HepG2 (cell line): ENCODE results near the gene DPAGT1. TPM values are rescaled to one million over a fixed set of nuclear protein-coding genes. Genes with fewer than 3 reads are reported as not detected.

Experiments used
- ASH2L ChIP-seq: fragments of 300-600, 200-600 bp; sonication (generic); IDR thresholded peaks from 2 replicates; pipeline ENCODE4 v1.7.0; 2017; ENCODE audit warnings: low read depth, mild to moderate bottlenecking, moderate library complexity, mixed read lengths, low read length; ENCODE audit not compliant: insufficient read length
- BCL3 ChIP-seq: sonication (generic); formaldehyde crosslinking; IDR thresholded peaks from 2 replicates; pipeline ENCODE4 v1.5.1; 2020; ENCODE audit warnings: mild to moderate bottlenecking, missing genetic modification reagents, moderate library complexity
- CREB1 ChIP-seq, 2 experiments: fragments of 450-650 bp in 1 of 2; IDR thresholded peaks; 2 replicates each; pipeline ENCODE4 v1.6.1; 2016 to 2017; ENCODE audit warnings: control low read depth in 1 of 2, mild to moderate bottlenecking in 1 of 2, missing compliant biosample characterization in 1 of 2, missing genetic modification characterization in 1 of 2
- FOXK1 ChIP-seq: sonication (generic); formaldehyde crosslinking; IDR thresholded peaks from 2 replicates; pipeline ENCODE4 v1.4.0; 2020; ENCODE audit warnings: low read depth, missing genetic modification reagents, borderline replicate concordance
- FOXO1 ChIP-seq: sonication (generic); formaldehyde crosslinking; IDR thresholded peaks from 2 replicates; pipeline ENCODE4 v1.4.0; 2020; ENCODE audit warnings: missing genetic modification reagents
- HNRNPUL1 ChIP-seq: fragments of 200-400 bp; formaldehyde crosslinking; IDR thresholded peaks from 2 replicates; pipeline ENCODE4 v1.6.1; 2017; ENCODE audit warnings: low read depth, mild to moderate bottlenecking, low read length, moderate library complexity
- LRRFIP1 ChIP-seq: sonication (generic); formaldehyde crosslinking; conservative IDR thresholded peaks from 2 replicates; pipeline ENCODE4 v1.4.0; 2020; ENCODE audit warnings: missing genetic modification reagents
- MAZ ChIP-seq, 2 experiments: sonication (generic) in 1 of 2; formaldehyde crosslinking in 1 of 2; IDR thresholded peaks; 2 replicates each; pipeline versions ENCODE4 v1.5.0 to v1.6.1; 2012 to 2020; ENCODE audit warnings: low read depth in 2 of 2, mild to moderate bottlenecking in 2 of 2, borderline replicate concordance in 1 of 2, improper control_type of control experiment in 1 of 2, low read length in 1 of 2, missing genetic modification reagents in 1 of 2, moderate library complexity in 1 of 2
- MED13 ChIP-seq: sonication (generic); formaldehyde crosslinking; IDR thresholded peaks from 2 replicates; pipeline ENCODE4 v1.5.0; 2020; ENCODE audit warnings: missing genetic modification reagents
- NFIB ChIP-seq: sonication (generic); formaldehyde crosslinking; IDR thresholded peaks from 2 replicates; pipeline ENCODE4 v1.9.0; 2021; ENCODE audit warnings: missing genetic modification reagents, mild to moderate bottlenecking, borderline replicate concordance
- PAXIP1 ChIP-seq: sonication (generic); formaldehyde crosslinking; conservative IDR thresholded peaks from 2 replicates; pipeline ENCODE4 v1.4.0; 2020; ENCODE audit warnings: mild to moderate bottlenecking, missing genetic modification reagents, moderate library complexity
- RBFOX2 ChIP-seq: fragments of 200-400 bp; formaldehyde crosslinking; IDR thresholded peaks from 2 replicates; pipeline ENCODE4 v1.6.1; 2017; ENCODE audit warnings: low read depth, mild to moderate bottlenecking, low read length
- SAP130 ChIP-seq: IDR thresholded peaks from 2 replicates; pipeline ENCODE4 v1.6.1; 2016; ENCODE audit warnings: low read depth
- SYNCRIP ChIP-seq: fragments of 200-400 bp; formaldehyde crosslinking; IDR thresholded peaks from 2 replicates; pipeline ENCODE4 v1.6.1; 2018; ENCODE audit warnings: mild to moderate bottlenecking, low read depth, low read length; ENCODE audit not compliant: insufficient read depth
- THYN1 ChIP-seq: sonication (generic); formaldehyde crosslinking; IDR thresholded peaks from 2 replicates; pipeline ENCODE4 v1.8.1; 2023; ENCODE audit warnings: low read depth, mild to moderate bottlenecking, moderate library complexity, missing genetic modification reagents, borderline replicate concordance
- ZBTB21 ChIP-seq: sonication (generic); formaldehyde crosslinking; IDR thresholded peaks from 2 replicates; pipeline ENCODE4 v1.4.0; 2020; ENCODE audit warnings: missing genetic modification reagents
- ZBTB43 ChIP-seq: sonication (generic); formaldehyde crosslinking; conservative IDR thresholded peaks from 2 replicates; pipeline ENCODE4 v1.4.0; 2020; ENCODE audit warnings: missing genetic modification reagents
- ZNF235 ChIP-seq: sonication (generic); formaldehyde crosslinking; IDR thresholded peaks from 2 replicates; pipeline ENCODE4 v1.8.1; 2023; ENCODE audit warnings: mild to moderate bottlenecking, missing genetic modification reagents, borderline replicate concordance
- ZNF333 ChIP-seq: sonication (generic); formaldehyde crosslinking; IDR thresholded peaks from 2 replicates; pipeline ENCODE4 v1.4.0; 2020; ENCODE audit warnings: mild to moderate bottlenecking, missing genetic modification reagents, borderline replicate concordance
- ZNF619 ChIP-seq: sonication (generic); formaldehyde crosslinking; IDR thresholded peaks from 2 replicates; pipeline ENCODE4 v1.4.0; 2020; ENCODE audit warnings: mild to moderate bottlenecking, missing genetic modification reagents
- ZNF737 ChIP-seq: sonication (generic); formaldehyde crosslinking; IDR thresholded peaks from 2 replicates; pipeline ENCODE4 v1.5.0; 2020; ENCODE audit warnings: missing genetic modification reagents, mild to moderate bottlenecking, borderline replicate concordance
- polyA plus RNA-seq, 8 experiments: library from polyadenylated mRNA; depleted of rRNA in 3 of 8; stranded (reverse) in 7 of 8; unstranded in 1 of 8; fragments of >200 nt; fragmentation: Illumina TruSeq in 4 of 8; extraction: Trizol in 4 of 8; gene quantifications; 2 replicates each; pipeline versions ENCODE4 v1.2.1 to v1.2.3, GENCODE V29; 2011 to 2016; ENCODE audit warnings: low read depth in 4 of 8, missing spikeins in 1 of 8, mixed read lengths in 1 of 8; ENCODE audit not compliant: insufficient read depth in 1 of 8
- total RNA-seq, 5 experiments: library from RNA; depleted of rRNA; stranded (reverse); fragments of >200 nt; fragmentation: Illumina TruSeq; extraction: Trizol; gene quantifications; 2 replicates each; pipeline ENCODE4 v1.2.3, GENCODE V29; 2016; ENCODE audit warnings: low read depth in 1 of 5

The DPAGT1 gene
- total and polyA plus RNA-seq, 2 of the 13 experiments (the other 11 are each of a cell fraction or from before 2014, with no cell fraction given), result 37.6 to 70.7 TPM

GRCh38 chr11:119121811-119122124, 20.1 kb upstream of the DPAGT1 start (continued):
- no peak for TF ChIP-seq ZNF619 (CRISPR knock-in tag)
- 0 out of 2 replicates have a peak, but pooled peaks have one; percentile 66 for TF ChIP-seq ZNF333 (CRISPR knock-in tag)
- TF ChIP-seq MED13 (CRISPR knock-in tag), result no peak
- TF ChIP-seq SYNCRIP, result no peak
- TF ChIP-seq BCL3 (CRISPR knock-in tag), result no peak
- 0 out of 2 replicates have a peak, but pooled peaks have one; percentile 55 for TF ChIP-seq ZNF235 (CRISPR knock-in tag)
- TF ChIP-seq FOXO1 (CRISPR knock-in tag), result no peak
- no peak for TF ChIP-seq SAP130 (CRISPR knock-in tag)
- no peak for TF ChIP-seq HNRNPUL1
- TF ChIP-seq THYN1 (CRISPR knock-in tag), result no peak
- TF ChIP-seq ZNF737, result 0 out of 2 replicates have a peak, but pooled peaks have one; percentile 32
- TF ChIP-seq MAZ (IDR thresholded peaks at IDR 0.05; ENCODE audit: borderline replicate concordance, low read depth, low read length), result no peak
- no peak for TF ChIP-seq MAZ (CRISPR knock-in tag; IDR thresholded peaks at IDR 0.05; ENCODE audit: low read depth)
- TF ChIP-seq RBFOX2, result no peak
- TF ChIP-seq ASH2L, result no peak
- no peak for TF ChIP-seq NFIB (CRISPR knock-in tag)
- no peak for TF ChIP-seq CREB1 (IDR thresholded peaks at IDR 0.05)
- TF ChIP-seq CREB1 (CRISPR knock-in tag; IDR thresholded peaks at IDR 0.05), result no peak
- no peak for TF ChIP-seq PAXIP1
- TF ChIP-seq ZBTB43 (CRISPR knock-in tag), result no peak
- no peak for TF ChIP-seq LRRFIP1
- no peak for TF ChIP-seq ZBTB21 (CRISPR knock-in tag)
- TF ChIP-seq FOXK1 (CRISPR knock-in tag), result no peak
